ENCODE data around the gene KLHL30.

Gene KLHL30

GRCh38 chr2:238125127-238125885 is 13.2 kb upstream of the KLHL30 start:
- no peaks in the 10 kb centered on the region for H4K20me1 ChIP-seq (ENCODE audit: insufficient read depth, low read length)
- H2AFZ ChIP-seq (ENCODE audit: low read length): no peak overlapping the region
- no peak overlapping the region for H3K4me3 ChIP-seq (ENCODE audit: low read length)
- no peaks in the 10 kb centered on the region; the same call in 1 of the 2 replicates for H3K27me3 ChIP-seq (replicated peaks; ENCODE audit: insufficient read depth, low read length)
- TF ChIP-seq EZH2phosphoT487 (IDR thresholded peaks at IDR 0.05; ENCODE audit: low read length): no peak
- no peak for TF ChIP-seq CTCF (IDR thresholded peaks at IDR 0.05; ENCODE audit: low read length)
- TF ChIP-seq EZH2 (optimal IDR thresholded peaks at IDR 0.05; ENCODE audit: low read depth, low read length): no peak
- H3K9ac ChIP-seq (ENCODE audit: low read length): no peak overlapping the region
- no peak overlapping the region for H3K4me2 ChIP-seq (ENCODE audit: low read depth, low read length)
- H3K36me3 ChIP-seq (replicated peaks; ENCODE audit: insufficient read depth, low read length): no peaks in the 10 kb centered on the region
- H3K27ac ChIP-seq (ENCODE audit: low read length): no peak overlapping the region
- no peaks in the 10 kb centered on the region for H3K9me3 ChIP-seq (replicated peaks; ENCODE audit: insufficient read depth, low read length)
- no peaks in the 10 kb centered on the region for H3K79me2 ChIP-seq (ENCODE audit: low read length)
- H3K9me2 ChIP-seq (replicated peaks; ENCODE audit: insufficient read depth, low read length): no peaks in the 10 kb centered on the region
- H3F3A ChIP-seq (ENCODE audit: insufficient read depth, low read length): no peaks in the 10 kb centered on the region
- DNase-seq: no peak
- no peaks in the 10 kb centered on the region for H3K4me1 ChIP-seq (ENCODE audit: low read length)

GRCh38 chr2:238126338-238126737 is 12.1 kb upstream of the KLHL30 start:
- Histone ChIP-seq H2AFZ (ENCODE audit: low read length) (no peak overlapping the region), H3F3A (ENCODE audit: insufficient read depth, low read length) (no peaks in the 10 kb centered on the region), H3K9ac (ENCODE audit: low read length) (no peak overlapping the region), H3K9me3 (replicated peaks; ENCODE audit: insufficient read depth, low read length) (no peaks in the 10 kb centered on the region), H3K9me2 (replicated peaks; ENCODE audit: insufficient read depth, low read length) (no peaks in the 10 kb centered on the region), H3K27ac (ENCODE audit: low read length) (no peak overlapping the region), H4K20me1 (ENCODE audit: insufficient read depth, low read length) (no peaks in the 10 kb centered on the region), H3K4me2 (ENCODE audit: low read depth, low read length) (no peak overlapping the region), H3K36me3 (replicated peaks; ENCODE audit: insufficient read depth, low read length) (no peaks in the 10 kb centered on the region), H3K79me2 (ENCODE audit: low read length) (no peaks in the 10 kb centered on the region), H3K27me3 (replicated peaks; ENCODE audit: insufficient read depth, low read length) (no peaks in the 10 kb centered on the region; the same call in 1 of the 2 replicates), H3K4me1 (ENCODE audit: low read length) (no peaks in the 10 kb centered on the region), H3K4me3 (ENCODE audit: low read length) (no peak overlapping the region)
- DNase-seq: no peak
- TF ChIP-seq CTCF (IDR thresholded peaks at IDR 0.05; ENCODE audit: low read length) (no peak), EZH2 (optimal IDR thresholded peaks at IDR 0.05; ENCODE audit: low read depth, low read length) (no peak), EZH2phosphoT487 (IDR thresholded peaks at IDR 0.05; ENCODE audit: low read length) (no peak)

GRCh38 chr2:238126775-238127164 is 11.7 kb upstream of the KLHL30 start:
- H3K9me3 ChIP-seq (replicated peaks; ENCODE audit: insufficient read depth, low read length): no peaks in the 10 kb centered on the region
- H2AFZ ChIP-seq (ENCODE audit: low read length): no peak overlapping the region
- H3K4me2 ChIP-seq (ENCODE audit: low read depth, low read length): no peak overlapping the region
- DNase-seq: no peak
- H4K20me1 ChIP-seq (ENCODE audit: insufficient read depth, low read length): no peaks in the 10 kb centered on the region
- H3K79me2 ChIP-seq (ENCODE audit: low read length): no peaks in the 10 kb centered on the region
- H3K9me2 ChIP-seq (replicated peaks; ENCODE audit: insufficient read depth, low read length): no peaks in the 10 kb centered on the region
- TF ChIP-seq CTCF (IDR thresholded peaks at IDR 0.05; ENCODE audit: low read length) (no peak), EZH2phosphoT487 (IDR thresholded peaks at IDR 0.05; ENCODE audit: low read length) (no peak), EZH2 (optimal IDR thresholded peaks at IDR 0.05; ENCODE audit: low read depth, low read length) (no peak)
- H3K27me3 ChIP-seq (replicated peaks; ENCODE audit: insufficient read depth, low read length): no peaks in the 10 kb centered on the region; the same call in 1 of the 2 replicates
- no peaks in the 10 kb centered on the region for H3K36me3 ChIP-seq (replicated peaks; ENCODE audit: insufficient read depth, low read length)
- no peaks in the 10 kb centered on the region for H3F3A ChIP-seq (ENCODE audit: insufficient read depth, low read length)
- no peak overlapping the region for H3K9ac ChIP-seq (ENCODE audit: low read length)
- no peaks in the 10 kb centered on the region for H3K4me1 ChIP-seq (ENCODE audit: low read length)
- no peak overlapping the region for H3K27ac ChIP-seq (ENCODE audit: low read length)
- no peak overlapping the region for H3K4me3 ChIP-seq (ENCODE audit: low read length)
